Colonic mucosa (tissue), 4 donors: ENCODE data around the gene CALN1. TPM values are rescaled to one million over a fixed set of nuclear protein-coding genes. Genes with fewer than 3 reads are reported as not detected.

ENCODE experiments used
- DNase-seq: peaks from one replicate; pipeline ENCODE4 v3.0.0-alpha.2; 2020
- H3K27ac ChIP-seq: fragments of 200-600 bp; one replicate; pipeline ENCODE4 v1.8.0; 2021
- H3K27me3 ChIP-seq: fragments of 200-600 bp; one replicate; pipeline ENCODE4 v1.8.0; 2021
- H3K36me3 ChIP-seq: fragments of 200-600 bp; one replicate; pipeline ENCODE4 v1.8.0; 2021
- H3K4me1 ChIP-seq: fragments of 200-600 bp; one replicate; pipeline ENCODE4 v1.8.0; 2021; ENCODE audit warnings: mild to moderate bottlenecking
- H3K4me3 ChIP-seq: fragments of 200-600 bp; one replicate; pipeline ENCODE4 v1.8.0; 2021
- H3K9ac ChIP-seq, 2 donors: one replicate each; pipeline ENCODE4 v1.7.0; 2013; ENCODE audit warnings: control low read depth in 2 of 2, low read depth in 2 of 2, low read length in 2 of 2
- H3K9me3 ChIP-seq: fragments of 200-600 bp; one replicate; pipeline ENCODE4 v1.8.0; 2021
- intact Hi-C: fragments of 100-400 bp; cut with DNase I; formaldehyde crosslinking; loops from one replicate; pipeline ENCODE4 v1.14.1; 2022
- total RNA-seq, 2 donors: library from RNA; stranded (reverse); fragmentation: NEBNext Ultra II Directional in 1 of 2; extraction: Animal tissue kit (Norgen Biotek cat#: 25700) in 1 of 2; gene quantifications; one replicate each; pipeline ENCODE4 v1.2.1, GENCODE V29; 2021
- TF ChIP-seq, protein P1 (sequence below): fragments of 200-600 bp; IDR thresholded peaks from one replicate; pipeline ENCODE4 v1.8.0; 2022; ENCODE audit warnings: antibody characterized with exemption, mild to moderate bottlenecking
- donor health status: healthy.
- donor health status: DM: no; HTN: no; CAD: no.
- donor health status: DM: no; HTN: no; CAD: no.

Gene CALN1
- total RNA-seq, 2 donors from 2014 or later, result 0.37 TPM; not detected in 1

DNA sequence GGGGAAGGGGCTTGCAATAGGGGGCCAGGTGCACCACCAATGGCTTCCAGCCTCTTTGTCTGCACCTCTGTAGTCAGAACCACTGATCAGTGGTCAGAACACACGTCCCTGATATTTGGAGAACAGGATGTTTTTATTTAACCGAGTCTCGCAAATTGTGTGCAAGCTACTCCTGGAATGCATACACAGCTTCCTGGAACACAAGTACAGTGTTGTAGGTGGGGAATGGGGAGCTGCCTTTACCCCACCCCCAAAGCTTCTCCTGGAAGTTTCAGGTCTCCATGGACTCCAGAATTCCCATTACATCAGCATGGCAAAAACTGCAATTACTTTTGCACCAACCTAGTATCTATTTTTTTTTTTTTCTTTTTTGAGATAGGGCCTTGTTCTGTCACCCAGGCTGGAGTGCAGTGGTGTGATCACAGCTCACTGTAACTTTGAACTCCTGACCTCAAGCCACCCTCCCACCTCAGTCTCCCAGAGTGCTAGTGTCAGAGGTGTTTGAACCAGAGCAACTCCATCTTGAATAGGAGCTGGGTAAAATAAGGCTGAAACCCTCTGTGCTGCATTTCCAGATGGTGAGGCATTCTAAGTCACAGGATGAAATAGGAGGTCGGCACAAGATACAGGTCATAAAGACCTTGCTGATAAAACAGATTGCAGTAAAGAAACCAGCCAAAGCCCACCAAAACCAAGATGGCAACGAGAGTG lies 374.0 kb downstream of the CALN1 start:
- Histone ChIP-seq H3K36me3 (no peaks in the 10 kb centered on the region), H3K27me3 (no peaks in the 10 kb centered on the region), H3K4me3 (no peak overlapping the region), H3K9ac (no peak overlapping the region), H3K9me3 (no peaks in the 10 kb centered on the region), H3K4me1 (no peaks in the 10 kb centered on the region), H3K27ac (no peak overlapping the region)
- intact Hi-C loops, result no loop called here
- TF ChIP-seq, protein P1, sequence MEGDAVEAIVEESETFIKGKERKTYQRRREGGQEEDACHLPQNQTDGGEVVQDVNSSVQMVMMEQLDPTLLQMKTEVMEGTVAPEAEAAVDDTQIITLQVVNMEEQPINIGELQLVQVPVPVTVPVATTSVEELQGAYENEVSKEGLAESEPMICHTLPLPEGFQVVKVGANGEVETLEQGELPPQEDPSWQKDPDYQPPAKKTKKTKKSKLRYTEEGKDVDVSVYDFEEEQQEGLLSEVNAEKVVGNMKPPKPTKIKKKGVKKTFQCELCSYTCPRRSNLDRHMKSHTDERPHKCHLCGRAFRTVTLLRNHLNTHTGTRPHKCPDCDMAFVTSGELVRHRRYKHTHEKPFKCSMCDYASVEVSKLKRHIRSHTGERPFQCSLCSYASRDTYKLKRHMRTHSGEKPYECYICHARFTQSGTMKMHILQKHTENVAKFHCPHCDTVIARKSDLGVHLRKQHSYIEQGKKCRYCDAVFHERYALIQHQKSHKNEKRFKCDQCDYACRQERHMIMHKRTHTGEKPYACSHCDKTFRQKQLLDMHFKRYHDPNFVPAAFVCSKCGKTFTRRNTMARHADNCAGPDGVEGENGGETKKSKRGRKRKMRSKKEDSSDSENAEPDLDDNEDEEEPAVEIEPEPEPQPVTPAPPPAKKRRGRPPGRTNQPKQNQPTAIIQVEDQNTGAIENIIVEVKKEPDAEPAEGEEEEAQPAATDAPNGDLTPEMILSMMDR, result no peak
- DNase-seq, result no peak

DNA sequence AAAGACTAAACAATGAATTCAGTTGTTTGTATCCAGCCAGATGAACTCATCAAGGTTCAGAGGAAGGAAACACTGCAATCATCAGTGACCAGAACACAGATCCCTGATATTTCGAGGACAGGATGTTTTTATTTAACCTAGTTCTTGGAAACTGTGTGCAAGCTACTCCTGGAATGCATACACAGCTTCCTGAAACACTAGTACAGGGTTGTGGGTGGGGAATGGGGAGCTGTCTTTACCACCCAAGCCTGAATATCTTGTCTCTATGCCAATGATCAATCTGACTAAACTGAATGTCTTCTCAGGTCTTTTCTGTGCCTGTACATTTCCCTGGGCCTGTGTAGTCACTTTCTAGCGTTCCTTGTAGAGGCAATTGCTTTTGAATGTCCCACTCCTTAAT lies 374.6 kb downstream of the CALN1 start:
- TF ChIP-seq, protein P1, result no peak
- Histone ChIP-seq H3K4me1 (no peaks in the 10 kb centered on the region), H3K27me3 (no peaks in the 10 kb centered on the region), H3K36me3 (no peaks in the 10 kb centered on the region), H3K9ac (no peak overlapping the region), H3K9me3 (no peaks in the 10 kb centered on the region), H3K27ac (no peak overlapping the region), H3K4me3 (no peak overlapping the region)
- intact Hi-C loops, result no loop called here
- no peak for DNase-seq

DNA sequence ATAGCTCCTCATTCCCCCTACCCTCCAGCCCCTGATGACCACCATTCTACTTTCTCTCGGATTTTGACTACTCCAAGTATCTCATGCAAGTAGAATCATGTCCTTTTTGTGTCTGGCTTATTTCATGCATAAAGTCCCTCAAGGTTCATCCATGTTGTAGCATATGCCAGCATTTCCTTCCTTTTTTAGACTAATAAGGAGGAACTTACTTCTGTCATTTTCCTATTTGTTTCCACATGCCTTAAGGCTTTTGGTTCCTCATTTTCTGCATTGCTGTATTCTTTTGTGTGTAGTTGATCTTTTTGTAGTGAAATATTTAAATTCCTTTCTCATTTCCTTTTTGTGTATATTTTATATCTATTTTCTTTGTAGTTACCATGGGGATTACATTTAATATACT lies 376.9 kb downstream of the CALN1 start:
- intact Hi-C loops, result no loop called here
- TF ChIP-seq, protein P1, result no peak
- H3K4me3 ChIP-seq, result no peak overlapping the region

DNA sequence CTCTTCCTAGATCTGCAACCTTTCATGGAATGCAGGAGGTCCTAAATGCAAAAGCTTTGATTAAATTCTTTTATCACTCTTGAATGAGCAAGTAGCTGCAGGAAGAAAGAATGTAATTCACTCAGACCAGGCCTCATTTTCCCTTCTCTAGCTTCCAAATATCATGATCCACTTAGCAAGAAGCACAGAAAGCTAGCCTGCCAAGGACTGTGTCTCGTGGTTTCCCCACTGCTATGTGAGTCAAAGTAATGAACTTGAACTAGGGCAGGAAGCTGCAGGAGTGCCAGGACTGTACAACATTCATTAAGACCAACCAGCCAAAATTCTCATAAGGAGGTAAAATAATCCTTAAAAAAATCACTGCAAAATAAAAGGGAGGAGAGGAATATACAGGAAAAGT lies 379.2 kb downstream of the CALN1 start:
- intact Hi-C loops, result no loop called here
- H3K4me3 ChIP-seq, result no peak overlapping the region
- DNase-seq, result no peak
- TF ChIP-seq, protein P1, result no peak
- no peak overlapping the region for H3K9ac ChIP-seq
- no peaks in the 10 kb centered on the region for H3K4me1 ChIP-seq
- no peaks in the 10 kb centered on the region for H3K9me3 ChIP-seq
- no peaks in the 10 kb centered on the region for H3K36me3 ChIP-seq
- no peaks in the 10 kb centered on the region for H3K27me3 ChIP-seq
- H3K27ac ChIP-seq, result no peak overlapping the region

More for the DNA sequence above, 376.9 kb downstream of the CALN1 start:
- no peaks in the 10 kb centered on the region for H3K27me3 ChIP-seq
- H3K9ac ChIP-seq, result no peak overlapping the region
- H3K36me3 ChIP-seq, result no peaks in the 10 kb centered on the region
- no peak for DNase-seq
- no peaks in the 10 kb centered on the region for H3K9me3 ChIP-seq
- no peaks in the 10 kb centered on the region for H3K4me1 ChIP-seq
- H3K27ac ChIP-seq, result no peak overlapping the region

DNA sequence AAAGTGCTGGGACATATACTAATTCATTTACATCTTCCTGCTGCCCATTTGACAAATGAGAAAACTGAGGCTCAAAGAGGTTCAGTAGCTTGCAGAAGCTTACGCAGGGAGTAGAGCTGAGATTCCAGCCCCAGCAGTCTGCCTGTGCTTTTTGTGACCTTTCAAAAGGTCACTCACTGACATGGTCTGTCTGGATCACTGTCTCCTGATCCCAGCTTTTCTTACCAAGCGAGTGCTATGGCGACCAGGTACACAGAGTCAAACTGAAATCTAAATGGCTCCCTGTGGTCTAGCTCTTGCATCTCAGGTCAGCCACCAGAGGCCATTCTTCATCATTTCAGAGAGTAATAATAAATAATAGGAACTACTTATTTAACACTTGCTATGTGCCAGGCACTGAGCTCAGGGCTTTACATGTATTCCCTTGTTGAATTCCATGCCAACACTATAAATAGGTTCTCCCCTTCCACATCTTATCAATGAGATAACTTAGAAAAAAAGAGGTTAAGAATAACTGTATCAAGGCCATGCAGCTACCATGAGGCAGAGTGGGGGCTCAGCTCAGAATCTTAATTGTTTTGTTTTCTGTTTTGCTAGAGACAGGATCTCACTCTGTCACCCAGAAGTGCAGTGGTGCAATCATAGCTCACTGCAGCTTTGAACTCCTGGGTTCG lies 381.0 kb downstream of the CALN1 start:
- Histone ChIP-seq H3K4me1 (no peaks in the 10 kb centered on the region), H3K27me3 (no peaks in the 10 kb centered on the region), H3K9ac (no peak overlapping the region), H3K27ac (no peak overlapping the region), H3K9me3 (no peaks in the 10 kb centered on the region), H3K4me3 (no peak overlapping the region), H3K36me3 (no peaks in the 10 kb centered on the region)
- no peak for DNase-seq
- intact Hi-C loops, result no loop called here
- TF ChIP-seq, protein P1, result no peak
